HG03354 (cell line): Measurements from ENCODE around the gene MSMP.

Source experiments
- ATAC-seq: cut with Tn5 transposase; IDR thresholded peaks from one replicate; pipeline ENCODE4 v1.9.1; 2021; ENCODE audit warnings: mild to moderate bottlenecking; ENCODE audit not compliant: unreplicated experiment, poor library complexity, severe bottlenecking

The MSMP gene

DNA sequence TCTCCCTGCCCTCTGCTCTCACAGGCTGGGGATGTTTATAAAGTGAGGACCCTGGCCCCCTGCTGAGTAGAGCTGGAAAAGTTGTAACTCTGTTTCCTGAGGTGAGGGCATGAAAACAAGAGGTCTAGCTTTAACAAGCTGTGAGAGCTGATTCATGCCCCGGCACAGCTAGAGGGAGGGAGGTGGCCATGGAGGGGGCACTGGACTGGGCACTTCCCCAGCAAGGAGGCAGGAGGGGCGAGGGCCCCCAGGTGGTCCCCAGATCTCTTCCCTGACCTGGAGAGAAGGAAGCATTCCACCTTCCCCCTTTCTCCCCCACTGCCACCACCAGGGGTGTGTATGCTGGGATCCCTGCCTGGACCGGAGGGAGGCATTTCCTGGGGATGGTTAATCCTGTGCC lies at the start of gene MSMP:
TSS of gene MSMP (minus strand) at position 13 of the 400 bp plus-strand sequence. CDS start 147 bp downstream, outside the sequence.
- no peak for ATAC-seq

DNA sequence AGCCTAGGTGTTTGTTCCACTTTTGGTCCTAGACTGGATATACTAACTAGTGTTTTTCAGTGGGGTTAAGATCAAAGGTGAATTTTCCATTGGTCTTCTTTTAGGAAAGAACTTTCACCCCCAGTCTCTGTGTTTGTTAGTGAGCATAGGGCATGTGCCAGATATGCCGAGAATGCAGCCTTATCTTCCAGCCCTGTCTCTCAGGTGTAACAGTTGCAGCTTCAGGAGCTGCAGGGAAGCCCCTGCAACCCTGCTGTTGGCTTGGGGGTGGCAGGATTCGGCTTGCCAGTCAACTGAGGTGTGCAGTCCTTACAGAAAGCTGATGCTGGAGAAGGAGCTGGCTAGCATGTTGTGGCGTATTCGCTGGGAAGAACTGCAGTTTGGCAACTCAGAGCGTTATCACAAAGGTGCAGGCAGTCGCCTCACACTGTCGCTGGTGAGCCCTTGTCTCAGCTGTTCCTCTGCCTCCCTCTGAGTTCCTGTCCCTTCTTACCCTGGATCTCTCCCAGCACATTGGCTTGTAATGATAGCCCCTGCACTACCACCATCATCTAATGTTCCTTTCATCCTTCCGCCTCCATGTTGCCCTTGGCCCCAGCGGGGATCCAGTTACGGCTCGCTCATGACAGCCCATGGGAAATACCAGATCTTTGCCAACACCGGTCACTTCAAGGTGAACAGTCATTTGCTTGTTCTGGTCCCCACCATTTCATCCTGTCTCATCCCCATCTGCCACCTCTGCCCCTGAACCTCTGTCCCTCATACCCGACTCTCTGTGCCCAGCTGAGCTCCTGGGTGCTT lies 47.5 kb upstream of the MSMP start:
- ATAC-seq: no peak

GRCh38 chr9:35800530-35800929 lies 46.5 kb upstream of the MSMP start:
- no peak for ATAC-seq

DNA sequence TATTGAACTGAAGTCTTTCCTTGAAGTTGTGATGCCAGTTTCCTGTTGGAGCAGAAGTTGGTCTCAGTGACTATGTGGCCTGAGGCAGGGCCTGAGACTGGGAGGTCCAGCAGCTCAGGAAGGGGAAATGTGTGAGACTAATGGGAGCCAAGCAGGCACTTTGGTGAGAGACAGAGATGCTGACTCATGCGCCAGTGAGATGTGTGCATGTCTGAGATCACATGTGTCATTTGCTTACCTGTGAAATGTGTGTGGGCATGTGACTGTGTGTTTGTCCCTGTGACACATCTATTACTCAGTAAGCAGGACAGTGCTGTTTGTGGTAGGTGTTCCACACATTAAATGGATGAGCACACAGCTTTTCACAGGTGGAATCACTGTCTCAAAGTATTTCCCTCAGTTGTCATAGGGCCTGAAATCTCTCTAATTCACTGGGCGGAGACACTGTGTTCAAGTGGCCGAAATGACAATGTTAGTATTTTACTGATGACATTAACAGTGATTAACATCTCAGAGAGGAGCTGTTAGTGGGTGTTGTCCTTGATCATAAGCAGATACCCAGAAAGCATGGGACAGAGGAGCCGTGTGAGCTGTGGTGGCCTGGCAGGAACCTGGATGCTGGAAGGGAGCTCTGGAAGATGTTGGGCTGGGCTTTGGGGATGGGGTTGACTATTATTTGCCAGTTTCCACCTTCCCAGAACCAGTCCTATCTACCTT lies 44.7 kb upstream of the MSMP start:
- peak; percentile 52 for ATAC-seq

DNA sequence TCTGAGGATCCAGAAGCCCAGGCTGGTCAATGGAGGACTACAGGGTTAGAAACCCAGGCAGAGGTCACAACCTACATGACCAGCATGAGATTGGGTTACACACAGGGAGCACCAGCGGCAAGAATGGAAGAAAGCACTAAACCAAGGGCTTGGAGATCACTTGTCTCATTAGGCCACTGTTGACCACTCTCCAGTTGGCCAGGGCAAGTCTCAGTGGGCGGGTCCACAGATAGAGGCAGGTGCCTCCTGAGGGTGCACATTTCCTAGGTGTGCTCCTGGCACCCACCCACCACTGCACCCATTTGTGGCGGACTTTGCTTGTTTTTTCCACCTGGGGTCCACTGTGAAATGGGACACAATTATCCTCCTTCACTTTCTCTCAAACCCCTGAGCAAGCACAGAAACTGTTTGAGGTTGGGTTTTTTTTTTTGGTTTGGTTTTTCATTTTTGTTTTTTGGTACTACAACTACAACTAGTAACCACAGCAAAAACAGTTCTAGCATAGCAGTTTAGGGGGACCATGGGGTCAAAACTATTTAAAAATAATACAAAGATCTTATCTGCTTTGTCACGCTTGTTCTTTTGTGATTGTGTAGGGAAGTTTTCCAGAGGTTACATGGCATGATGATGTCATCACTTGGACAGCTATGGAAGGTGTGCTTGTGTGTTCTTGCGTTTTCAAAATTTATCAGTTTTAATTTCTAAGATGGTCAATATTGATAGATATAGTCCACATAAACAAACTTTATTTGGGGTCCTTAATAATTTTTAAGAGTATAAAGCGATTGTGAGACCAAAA lies 43.4 kb upstream of the MSMP start:
- ATAC-seq: no peak

DNA sequence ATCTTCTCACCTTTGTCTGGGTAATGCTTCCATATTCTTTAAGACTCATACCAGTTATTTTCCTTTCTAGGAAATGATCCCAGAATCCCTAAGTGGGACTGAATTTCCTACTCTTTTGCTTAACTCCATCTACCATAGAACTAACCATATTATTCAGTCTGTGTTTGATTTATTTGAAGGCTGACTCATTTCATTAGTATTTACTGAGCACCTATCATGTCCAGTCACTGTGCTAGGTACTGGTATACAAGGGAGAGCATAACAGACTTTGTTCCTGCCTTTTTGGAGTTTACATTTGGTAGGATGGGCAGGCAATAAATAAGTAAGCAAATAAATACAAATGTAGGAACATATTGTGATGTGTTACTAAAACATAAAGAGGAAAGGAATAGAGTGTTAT lies 41.6 kb upstream of the MSMP start:
- ATAC-seq: no peak

GRCh38 chr9:35793461-35793860 lies 39.4 kb upstream of the MSMP start:
- ATAC-seq: no peak

- ATAC-seq: no peak
Measured at GRCh38 chr9:35792826-35793225, 38.8 kb upstream of the MSMP start.

DNA sequence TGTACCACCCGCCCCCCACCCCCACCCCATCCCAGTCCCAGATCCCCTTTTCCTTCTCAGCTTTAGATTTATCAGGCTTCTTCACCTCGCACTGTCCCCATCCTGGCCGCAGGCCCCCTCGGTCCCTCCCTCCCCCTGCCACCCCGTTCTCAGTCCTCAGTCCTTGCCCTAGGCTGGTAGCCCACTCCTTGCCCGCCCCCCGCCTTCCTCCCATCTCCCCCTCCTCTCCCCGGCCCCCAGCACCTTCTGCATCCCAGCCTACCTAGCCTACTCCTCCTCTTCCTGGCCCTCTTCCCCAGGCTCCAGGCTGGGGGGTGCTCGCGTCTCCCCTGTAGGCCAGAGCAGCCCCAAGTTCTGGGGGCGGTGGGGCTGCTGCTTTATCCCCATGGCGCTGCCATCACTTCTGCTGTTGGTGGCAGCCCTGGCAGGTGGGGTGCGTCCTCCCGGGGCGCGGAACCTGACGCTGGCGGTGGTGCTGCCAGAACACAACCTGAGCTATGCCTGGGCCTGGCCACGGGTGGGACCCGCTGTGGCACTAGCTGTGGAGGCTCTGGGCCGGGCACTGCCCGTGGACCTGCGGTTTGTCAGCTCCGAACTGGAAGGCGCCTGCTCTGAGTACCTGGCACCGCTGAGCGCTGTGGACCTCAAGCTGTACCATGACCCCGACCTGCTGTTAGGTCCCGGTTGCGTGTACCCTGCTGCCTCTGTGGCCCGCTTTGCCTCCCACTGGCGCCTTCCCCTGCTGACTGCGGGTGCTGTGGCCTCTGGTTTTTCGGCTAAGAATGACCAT lies 38.1 kb upstream of the MSMP start:
- ATAC-seq: no peak

- no peak for ATAC-seq
Measured at GRCh38 chr9:35791297-35791921, 37.3 kb upstream of the MSMP start, which contains the start of gene NPR2. TSS of gene NPR2 (plus strand) at chr9:35791591. CDS start at chr9:35792409, 818 bp downstream.

GRCh38 chr9:35790385-35791296 lies 36.6 kb upstream of the MSMP start:
- no peak for ATAC-seq

GRCh38 chr9:35790025-35790384 lies 35.9 kb upstream of the MSMP start:
- no peak for ATAC-seq

GRCh38 chr9:35789541-35789940 lies 35.5 kb upstream of the MSMP start:
- no peak for ATAC-seq

- no peak for ATAC-seq
Measured at GRCh38 chr9:35783418-35783817, 29.3 kb upstream of the MSMP start.

DNA sequence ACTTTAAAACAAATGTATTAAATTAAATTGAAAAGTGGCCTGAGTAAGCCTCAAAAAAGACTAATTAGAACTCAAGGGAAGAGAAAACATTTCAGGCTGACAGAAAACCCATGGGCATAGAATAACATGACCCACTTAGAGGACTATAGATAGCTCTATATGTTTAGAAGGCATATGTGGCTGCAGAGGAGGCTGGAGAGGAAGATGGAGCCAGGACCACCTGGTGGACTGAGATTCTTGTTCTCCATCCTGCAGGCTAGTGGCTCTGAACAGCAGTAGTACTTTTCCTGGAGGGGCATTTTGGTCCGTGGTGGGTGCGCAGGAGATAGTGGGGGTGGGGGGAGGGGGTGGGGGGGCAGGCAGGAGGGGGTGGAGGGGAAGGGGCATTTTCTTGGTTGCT lies 27.0 kb upstream of the MSMP start:
- ATAC-seq: no peak

DNA sequence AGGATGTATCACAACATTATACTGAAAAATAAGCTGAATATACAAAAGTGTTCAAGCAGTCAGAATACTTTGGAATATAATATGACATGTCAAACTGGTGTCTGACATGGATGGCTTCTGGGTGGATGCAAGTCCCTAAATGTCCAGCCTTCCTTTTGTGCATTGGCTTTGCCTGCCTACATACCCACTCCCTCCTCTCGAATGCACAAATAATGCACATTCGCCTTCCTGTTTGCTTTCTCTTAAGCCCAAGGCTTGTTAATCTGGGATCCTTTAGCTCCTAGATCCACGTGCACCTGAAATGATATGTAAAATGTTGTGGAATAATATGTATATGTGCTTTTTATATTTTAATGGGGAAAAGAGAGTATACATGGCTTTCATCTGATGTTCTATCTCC lies 24.4 kb upstream of the MSMP start:
- ATAC-seq: no peak

- ATAC-seq: no peak
Measured at GRCh38 chr9:35776018-35776417, 21.9 kb upstream of the MSMP start.

DNA sequence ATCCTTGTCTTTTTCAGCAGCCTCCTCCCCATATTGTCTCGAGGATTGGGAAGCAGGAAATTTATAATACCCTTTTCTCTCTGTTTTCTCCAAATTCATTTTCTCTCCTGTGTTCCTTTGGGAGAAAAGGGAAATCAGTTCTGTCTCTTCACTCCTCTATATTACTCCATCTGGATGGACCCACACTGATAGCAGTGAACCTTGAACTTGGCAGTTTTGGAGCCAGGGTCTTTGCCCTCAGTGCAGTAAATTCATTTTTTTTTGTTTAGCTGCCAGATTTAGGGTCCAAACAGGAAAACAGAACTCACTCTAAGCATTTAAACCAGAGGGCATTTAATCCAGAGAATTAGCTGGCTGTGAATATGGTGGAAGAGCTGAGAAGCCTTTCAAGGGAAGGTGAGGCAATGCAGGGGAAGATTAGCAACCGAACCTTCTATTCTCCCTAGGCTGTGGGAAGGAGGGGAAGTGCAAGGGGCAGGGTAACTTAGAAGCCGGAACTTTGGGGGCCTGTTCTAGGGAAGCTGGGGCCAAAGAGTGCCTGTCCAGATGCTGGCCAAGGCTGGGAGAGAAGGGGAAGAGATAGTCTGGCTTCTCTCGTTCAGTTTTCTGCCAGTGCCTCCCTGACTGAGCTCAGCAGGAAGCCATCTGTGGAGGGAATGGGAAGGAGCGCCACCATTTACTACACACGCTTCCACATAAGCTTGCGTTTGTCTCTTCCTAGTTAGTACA lies 21.0 kb upstream of the MSMP start:
- ATAC-seq: no peak
